H1 (cell line): ENCODE results near the gene TLCD3A. TPM values are rescaled to one million over a fixed set of nuclear protein-coding genes. Genes with fewer than 3 reads are reported as not detected.

Experiments
- CHD7 ChIP-seq: fragments of 300-600 bp; sonication (generic); IDR thresholded peaks from 2 replicates; pipeline ENCODE4 v1.7.1; 2012; ENCODE audit warnings: low read length, moderate library complexity, mild to moderate bottlenecking, inconsistent platforms; ENCODE audit not compliant: insufficient replicate concordance
- polyA plus RNA-seq, 7 experiments: library from polyadenylated mRNA; depleted of rRNA in 3 of 7; stranded (reverse) in 5 of 7; unstranded in 2 of 7; fragments of >200 nt in 5 of 7; fragments of 200-250 nt in 2 of 7; gene quantifications; 1 replicate in 5 of 7; 2 replicates in 1 of 7; 4 replicates in 1 of 7; pipeline versions ENCODE4 v1.2.1 to v1.2.3, GENCODE V29; 2011 to 2013; ENCODE audit warnings: missing spikeins in 2 of 7, mixed read lengths in 2 of 7
- total RNA-seq: library from RNA; stranded (reverse); fragmentation: NEBNext Ultra II Directional; extraction: Animal tissue kit (Norgen Biotek cat#: 25700); gene quantifications from 2 replicates; pipeline ENCODE4 v1.2.1, GENCODE V29; 2021

The TLCD3A gene
- total and polyA plus RNA-seq, 2 of the 8 experiments (the other 6 are each of a cell fraction or from before 2014, with no cell fraction given): 26.1 to 48.8 TPM

GRCh38 chr17:750431-751037 is 18.1 kb downstream of the TLCD3A start (continued):
- no peak for TF ChIP-seq CHD7
